GM23248 (cell line): ENCODE data around the gene DENND2D. TPM values are rescaled to one million over a fixed set of nuclear protein-coding genes. Genes with fewer than 3 reads are reported as not detected.

ENCODE experiments used
- DNase-seq: peaks from one replicate; pipeline ENCODE4 v3.0.0-alpha.2; 2015
- H2AFZ ChIP-seq: fragments of 200-600 bp; sonication (generic); 2 replicates; pipeline ENCODE4 v1.6.1; 2016; ENCODE audit warnings: antibody characterized with exemption
- H3F3A ChIP-seq: fragments of 200-600 bp; sonication (generic); 2 replicates; pipeline ENCODE4 v1.6.1; 2016; ENCODE audit warnings: mild to moderate bottlenecking, antibody characterized with exemption, mixed run types; ENCODE audit not compliant: insufficient read depth
- H3K27ac ChIP-seq: fragments of 200-600 bp; sonication (generic); 2 replicates; pipeline ENCODE4 v1.5.1; 2016; ENCODE audit warnings: mild to moderate bottlenecking
- H3K27me3 ChIP-seq: fragments of 200-600 bp; sonication (generic); replicated peaks from 2 replicates; pipeline ENCODE4 v1.6.1; 2016; ENCODE audit warnings: mild to moderate bottlenecking; ENCODE audit not compliant: insufficient read depth
- H3K36me3 ChIP-seq: fragments of 200-600 bp; sonication (generic); 2 replicates; pipeline ENCODE4 v1.6.1; 2016; ENCODE audit warnings: low read depth, mild to moderate bottlenecking
- H3K4me1 ChIP-seq: fragments of 200-600 bp; sonication (generic); 2 replicates; pipeline ENCODE4 v1.6.1; 2016; ENCODE audit warnings: mild to moderate bottlenecking; ENCODE audit not compliant: insufficient read depth
- H3K4me2 ChIP-seq: fragments of 200-600 bp; sonication (generic); one replicate; pipeline ENCODE4 v1.6.1; 2016; ENCODE audit warnings: mild to moderate bottlenecking; ENCODE audit not compliant: unreplicated experiment
- H3K4me3 ChIP-seq: fragments of 200-600 bp; sonication (generic); 2 replicates; pipeline ENCODE4 v1.5.1; 2016; ENCODE audit warnings: mild to moderate bottlenecking
- H3K79me2 ChIP-seq: fragments of 200-600 bp; sonication (generic); 2 replicates; pipeline ENCODE4 v1.6.1; 2016; ENCODE audit warnings: mild to moderate bottlenecking; ENCODE audit not compliant: insufficient read depth
- H3K9ac ChIP-seq: fragments of 200-600 bp; sonication (generic); 2 replicates; pipeline ENCODE4 v1.6.1; 2016; ENCODE audit warnings: mild to moderate bottlenecking
- H3K9me2 ChIP-seq: fragments of 200-600 bp; sonication (generic); 2 replicates; pipeline ENCODE4 v1.6.1; 2016; ENCODE audit warnings: mixed run types, mild to moderate bottlenecking, moderate library complexity; ENCODE audit not compliant: insufficient read depth
- H3K9me3 ChIP-seq: fragments of 200-600 bp; sonication (generic); one replicate; pipeline ENCODE4 v1.6.1; 2017; ENCODE audit warnings: low read depth
- H4K20me1 ChIP-seq: fragments of 200-600 bp; sonication (generic); 2 replicates; pipeline ENCODE4 v1.6.0; 2016; ENCODE audit not compliant: insufficient read depth
- EZH2 ChIP-seq: fragments of 200-600 bp; sonication (generic); IDR thresholded peaks from 2 replicates; pipeline ENCODE4 v1.6.1; 2018; ENCODE audit warnings: antibody characterized with exemption, mild to moderate bottlenecking; ENCODE audit not compliant: insufficient read depth, poor library complexity, severe bottlenecking
- EZH2phosphoT487 ChIP-seq: fragments of 200-600 bp; sonication (generic); IDR thresholded peaks from 2 replicates; pipeline ENCODE4 v1.6.1; 2018; ENCODE audit warnings: antibody characterized with exemption, moderate library complexity, mild to moderate bottlenecking, low read depth; ENCODE audit not compliant: insufficient read depth
- WGBS, 2 experiments: methylation state at CpG; one replicate each; pipeline ENCODE4 v1.1.6; 2015 to 2017; ENCODE audit warnings: low lambda C conversion rate in 2 of 2, low coverage in 1 of 2; ENCODE audit errors: missing lambda C conversion rate in 2 of 2; 5-methylcytosine and 5-hydroxymethylcytosine counted together
- in situ Hi-C: fragments of 300-500 bp; cut with MboI; formaldehyde crosslinking; loops from 2 replicates; pipeline ENCODE4 v1.15.0; 2020
- polyA plus RNA-seq: library from polyadenylated mRNA; unstranded; fragments of >200 nt; fragmentation: Nextera tagmentation; extraction: Ambion mirVana; gene quantifications from 2 replicates; pipeline ENCODE4 v1.2.1, GENCODE V29; 2016
- total RNA-seq: library from RNA; depleted of rRNA; stranded (reverse); fragments of >200 nt; shearing (Covaris generic); gene quantifications from 2 replicates; pipeline ENCODE4 v1.2.3, GENCODE V29; 2014

The DENND2D gene
- total and polyA plus RNA-seq, 2 experiments from 2014 or later, result 3.7 to 6.6 TPM

DNA sequence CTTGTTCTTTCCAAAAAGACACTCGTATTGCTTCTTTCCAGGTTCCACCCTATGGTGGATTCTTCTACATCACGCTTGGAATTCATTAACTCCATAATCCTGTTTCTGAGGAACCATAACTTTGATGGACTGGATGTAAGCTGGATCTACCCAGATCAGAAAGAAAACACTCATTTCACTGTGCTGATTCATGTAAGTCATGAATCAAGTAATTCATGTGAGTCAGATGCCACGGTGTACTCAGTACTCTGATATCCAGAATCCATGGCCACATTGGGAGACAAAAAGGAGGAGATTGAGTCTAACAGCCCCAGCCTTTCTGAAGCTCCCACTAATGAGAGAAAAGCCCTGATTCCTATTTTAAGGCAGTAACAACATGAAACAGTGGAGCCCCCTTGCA lies 34.4 kb upstream of the DENND2D start:
- 22 to 23% methylated on average over 3 of the region's 3 CpGs for WGBS, 2 experiments
- Histone ChIP-seq H2AFZ (no peak overlapping the region), H3K9ac (no peak overlapping the region), H4K20me1 (no peaks in the 10 kb centered on the region), H3F3A (peaks cover 10% of the 10 kb centered on the region; the same call in 1 of the 2 replicates), H3K27ac (peak overlapping the region; percentile 11; the same call in 1 of the 2 replicates), H3K36me3 (no peaks in the 10 kb centered on the region), H3K4me2 (peak overlapping the region; percentile 3), H3K27me3 (no peaks in the 10 kb centered on the region), H3K9me3 (no peaks in the 10 kb centered on the region), H3K4me3 (no peak overlapping the region), H3K9me2 (no peaks in the 10 kb centered on the region), H3K79me2 (no peaks in the 10 kb centered on the region), H3K4me1 (peaks cover 16% of the 10 kb centered on the region)
- in situ Hi-C loops, result no loop called here
- TF ChIP-seq EZH2 (no peak), EZH2phosphoT487 (no peak)
- peak; percentile 84 for DNase-seq

DNA sequence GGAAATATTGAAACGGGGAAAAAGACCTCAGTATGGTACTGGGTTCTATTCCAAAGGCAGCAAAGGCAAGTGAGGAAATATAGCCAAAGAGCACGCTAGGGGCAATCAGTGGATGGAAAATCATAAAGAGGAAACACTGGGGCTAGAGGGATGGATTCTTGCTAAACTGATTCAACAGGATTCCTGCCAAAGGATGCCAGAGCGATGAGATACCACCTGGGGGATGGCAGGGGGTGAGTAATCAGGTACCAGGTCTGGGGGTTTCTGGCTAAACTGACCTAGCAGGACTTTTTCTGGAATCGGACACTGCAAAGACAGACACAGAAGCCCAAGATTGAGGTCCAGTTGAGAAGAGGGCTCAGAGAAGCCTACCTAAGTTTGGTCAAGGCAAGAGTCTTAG lies 33.8 kb upstream of the DENND2D start:
- H3K9me2 ChIP-seq, result no peaks in the 10 kb centered on the region
- H3K27me3 ChIP-seq, result no peaks in the 10 kb centered on the region
- H3K27ac ChIP-seq, result peak overlapping the region; percentile 11; the same call in 1 of the 2 replicates
- no peaks in the 10 kb centered on the region for H3K9me3 ChIP-seq
- in situ Hi-C loops, result no loop called here
- no peak overlapping the region for H3K4me3 ChIP-seq
- no peaks in the 10 kb centered on the region for H3K36me3 ChIP-seq
- no peaks in the 10 kb centered on the region for H4K20me1 ChIP-seq
- no peak for TF ChIP-seq EZH2
- TF ChIP-seq EZH2phosphoT487, result no peak
- H3K9ac ChIP-seq, result no peak overlapping the region
- WGBS, 2 experiments, result 67 to 74% methylated on average over 4 of the region's 4 CpGs
- DNase-seq, result peak; percentile 45
- peaks cover 10% of the 10 kb centered on the region; the same call in 1 of the 2 replicates for H3F3A ChIP-seq
- no peak overlapping the region for H2AFZ ChIP-seq
- peak overlapping the region; percentile 3 for H3K4me2 ChIP-seq
- no peaks in the 10 kb centered on the region for H3K79me2 ChIP-seq
- peaks cover 16% of the 10 kb centered on the region for H3K4me1 ChIP-seq

DNA sequence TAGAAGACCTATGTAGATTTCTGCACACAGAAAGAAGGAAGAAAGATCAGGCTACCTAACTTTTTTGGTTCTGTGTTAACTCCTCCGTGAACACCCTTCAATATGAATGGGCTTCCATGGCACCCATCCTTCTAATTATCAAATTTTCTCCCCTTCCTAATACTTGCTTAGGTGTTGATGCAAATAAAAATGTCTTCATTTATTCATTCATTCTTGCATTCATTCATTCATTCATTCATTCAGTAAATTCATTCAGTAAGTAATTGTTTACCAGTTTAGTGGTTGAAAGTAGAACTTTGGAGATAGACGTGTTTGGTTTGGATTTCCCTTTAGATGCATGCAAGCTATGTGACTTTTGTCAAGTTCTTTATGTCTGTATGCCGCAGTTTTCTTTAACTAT lies 31.7 kb upstream of the DENND2D start:
- H3K27me3 ChIP-seq, result no peaks in the 10 kb centered on the region
- in situ Hi-C loops, result no loop called here
- no peak overlapping the region for H2AFZ ChIP-seq
- TF ChIP-seq EZH2phosphoT487, result no peak
- no peak overlapping the region for H3K27ac ChIP-seq
- no peak overlapping the region for H3K9ac ChIP-seq
- peaks cover 36% of the 10 kb centered on the region for H3K4me1 ChIP-seq
- no peaks in the 10 kb centered on the region for H4K20me1 ChIP-seq
- no peaks in the 10 kb centered on the region for H3K79me2 ChIP-seq
- no peak overlapping the region for H3K4me2 ChIP-seq
- no peaks in the 10 kb centered on the region for H3K9me3 ChIP-seq
- WGBS, 2 experiments, result 92 to 94% methylated on average over 3 of the region's 3 CpGs
- H3F3A ChIP-seq, result peaks cover 23% of the 10 kb centered on the region; the same call in 1 of the 2 replicates
- DNase-seq, result no peak
- no peaks in the 10 kb centered on the region for H3K9me2 ChIP-seq
- no peak overlapping the region for H3K4me3 ChIP-seq
- H3K36me3 ChIP-seq, result no peaks in the 10 kb centered on the region

DNA sequence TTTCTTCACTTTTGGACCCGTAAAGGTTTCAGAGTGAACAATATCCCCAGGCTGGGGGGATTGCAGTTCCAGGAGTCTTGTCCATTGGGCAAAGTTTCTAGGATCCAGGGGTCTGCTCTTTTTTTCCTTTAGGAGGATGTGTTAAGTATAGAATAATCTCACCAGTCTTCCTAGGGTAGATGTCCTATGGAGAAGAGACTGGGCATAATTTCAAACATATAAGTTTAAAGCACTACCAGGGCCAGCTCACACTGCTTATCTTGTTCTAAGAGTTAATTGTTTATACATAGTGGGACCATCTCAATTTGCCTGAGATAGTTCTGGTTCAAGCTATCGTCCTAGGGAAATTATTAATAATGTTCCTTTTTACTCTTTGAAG lies 28.3 kb upstream of the DENND2D start:
- H3K36me3 ChIP-seq, result no peaks in the 10 kb centered on the region
- 0 out of 2 replicates have a peak overlapping the region, but pooled peaks have one; percentile 39 for H2AFZ ChIP-seq
- no peak for TF ChIP-seq EZH2
- TF ChIP-seq EZH2phosphoT487, result no peak
- H3K27ac ChIP-seq, result peak overlapping the region; percentile 25
- H3K9me2 ChIP-seq, result no peaks in the 10 kb centered on the region
- no peaks in the 10 kb centered on the region for H4K20me1 ChIP-seq
- H3K79me2 ChIP-seq, result no peaks in the 10 kb centered on the region
- in situ Hi-C loops, result loop anchor here (5.0 kb wide), 1 partner anchor 164 kb away; no protein-coding TSS in a partner anchor
- DNase-seq, result no peak
- no peak overlapping the region; the same call in 1 of the 2 replicates for H3K4me3 ChIP-seq
- peaks cover 13% of the 10 kb centered on the region; the same call in 1 of the 2 replicates for H3F3A ChIP-seq
- no peaks in the 10 kb centered on the region for H3K9me3 ChIP-seq
- H3K4me2 ChIP-seq, result peak overlapping the region; percentile 27
- H3K9ac ChIP-seq, result peak overlapping the region; percentile 6; the same call in 1 of the 2 replicates
- H3K4me1 ChIP-seq, result peaks cover 21% of the 10 kb centered on the region
- 47 to 55% methylated on average over 2 of the region's 2 CpGs for WGBS, 2 experiments
- no peaks in the 10 kb centered on the region for H3K27me3 ChIP-seq
